Right atrium auricular region (tissue), 2 donors: ENCODE results near the gene GLB1L3. TPM values are rescaled to one million over a fixed set of nuclear protein-coding genes. Genes with fewer than 3 reads are reported as not detected.

ENCODE experiments used
- DNase-seq: peaks from one replicate; pipeline ENCODE4 v3.0.0-alpha.2; 2019; ENCODE audit warnings: low spot score
- H3K27ac ChIP-seq, 2 donors: fragments of 200-600 bp; sonication (generic); 1 replicate in 1 of 2; 2 replicates in 1 of 2; pipeline ENCODE4 v1.5.1; 2016 to 2019
- H3K27me3 ChIP-seq, 2 donors: fragments of 200-600 bp; sonication (generic); one replicate each; pipeline versions ENCODE4 v1.5.1 to v1.6.0; 2017 to 2019
- H3K36me3 ChIP-seq: fragments of 200-600 bp; sonication (generic); one replicate; pipeline ENCODE4 v1.5.1; 2016
- H3K4me1 ChIP-seq, 2 donors: fragments of 200-600 bp; sonication (generic); one replicate each; pipeline versions ENCODE4 v1.5.1 to v1.6.0; 2017 to 2019
- H3K4me3 ChIP-seq, 2 donors: fragments of 200-600 bp; sonication (generic); 1 replicate in 1 of 2; 2 replicates in 1 of 2; pipeline ENCODE4 v1.5.1; 2017 to 2019; ENCODE audit warnings: mild to moderate bottlenecking in 1 of 2, moderate library complexity in 1 of 2
- H3K9me3 ChIP-seq, 2 donors: fragments of 200-600 bp; sonication (generic); one replicate each; pipeline ENCODE4 v1.5.1; 2019
- total RNA-seq, 2 donors: library from RNA; depleted of rRNA; stranded (reverse); fragments of >200 nt; gene quantifications; one replicate each; pipeline ENCODE4 v1.1.0, GENCODE V29; 2016
- TF ChIP-seq, protein P1 (sequence below), 2 donors: fragments of 200-600 bp; sonication (generic); IDR thresholded peaks; one replicate each; pipeline ENCODE4 v1.5.1; 2019; ENCODE audit warnings: antibody characterized with exemption in 2 of 2

GLB1L3 gene
- not detected for total RNA-seq

DNA sequence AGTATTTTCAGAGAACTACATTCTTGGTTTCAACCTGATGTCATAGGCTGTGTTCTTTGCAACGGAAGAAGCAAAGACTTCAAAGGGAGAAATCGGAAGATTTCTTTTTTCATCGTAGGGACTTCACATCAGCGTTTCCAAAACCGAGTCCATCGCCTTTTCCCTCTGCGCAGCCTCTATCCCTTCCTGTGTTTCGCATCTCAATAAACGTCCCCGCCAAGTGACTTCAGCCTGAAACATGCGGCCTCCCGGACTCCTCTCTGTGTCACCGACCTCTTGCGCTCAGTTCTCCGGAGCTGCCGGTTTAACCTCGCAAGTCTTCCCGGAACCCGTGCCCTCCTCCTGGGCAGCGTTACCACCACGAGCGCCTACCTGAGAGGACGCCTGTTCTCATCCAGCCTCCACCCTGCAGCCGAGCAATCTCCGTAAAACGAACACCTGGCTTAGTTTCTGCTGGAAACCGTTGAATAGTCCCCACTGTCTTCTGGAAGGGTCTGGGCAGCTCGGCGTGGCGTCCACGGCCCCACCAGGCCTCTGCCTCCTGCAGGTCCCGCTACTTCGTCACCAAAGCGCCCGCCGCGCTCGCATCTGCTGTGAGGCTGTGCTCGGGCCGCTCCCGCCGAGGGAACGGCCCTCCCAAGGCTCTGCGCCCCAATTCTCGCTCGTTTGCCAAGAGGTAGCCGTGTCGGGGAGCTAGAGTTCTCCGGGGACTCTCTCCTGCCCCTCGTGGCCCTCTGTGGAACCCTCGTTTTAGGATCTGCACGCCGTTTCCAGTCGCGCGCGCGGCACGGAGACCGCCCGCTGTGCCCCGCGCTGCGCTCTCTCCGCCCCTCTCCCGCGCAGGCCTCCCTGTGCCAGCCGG lies at the start of gene GLB1L3:
Gene GLB1L3, plus strand, starts transcription at position 846 of the 862 bp plus-strand sequence. CDS start 362 bp downstream, outside the sequence.
- TF ChIP-seq, protein P1, sequence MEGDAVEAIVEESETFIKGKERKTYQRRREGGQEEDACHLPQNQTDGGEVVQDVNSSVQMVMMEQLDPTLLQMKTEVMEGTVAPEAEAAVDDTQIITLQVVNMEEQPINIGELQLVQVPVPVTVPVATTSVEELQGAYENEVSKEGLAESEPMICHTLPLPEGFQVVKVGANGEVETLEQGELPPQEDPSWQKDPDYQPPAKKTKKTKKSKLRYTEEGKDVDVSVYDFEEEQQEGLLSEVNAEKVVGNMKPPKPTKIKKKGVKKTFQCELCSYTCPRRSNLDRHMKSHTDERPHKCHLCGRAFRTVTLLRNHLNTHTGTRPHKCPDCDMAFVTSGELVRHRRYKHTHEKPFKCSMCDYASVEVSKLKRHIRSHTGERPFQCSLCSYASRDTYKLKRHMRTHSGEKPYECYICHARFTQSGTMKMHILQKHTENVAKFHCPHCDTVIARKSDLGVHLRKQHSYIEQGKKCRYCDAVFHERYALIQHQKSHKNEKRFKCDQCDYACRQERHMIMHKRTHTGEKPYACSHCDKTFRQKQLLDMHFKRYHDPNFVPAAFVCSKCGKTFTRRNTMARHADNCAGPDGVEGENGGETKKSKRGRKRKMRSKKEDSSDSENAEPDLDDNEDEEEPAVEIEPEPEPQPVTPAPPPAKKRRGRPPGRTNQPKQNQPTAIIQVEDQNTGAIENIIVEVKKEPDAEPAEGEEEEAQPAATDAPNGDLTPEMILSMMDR (IDR thresholded peaks at IDR 0.05): no peak
- peak within 1 kb of the TSS; percentile 15 to 42 for H3K4me3 ChIP-seq
- H3K4me1 ChIP-seq: peaks cover 0 to 22% of the 10 kb centered on the region in 2 donors
- no peak within 1 kb of the TSS for H3K27ac ChIP-seq
- H3K36me3 ChIP-seq: no peaks in the 10 kb centered on the region
- peaks cover 33 to 44% of the 10 kb centered on the region in 2 donors for H3K27me3 ChIP-seq
- DNase-seq: no peak
- H3K9me3 ChIP-seq: no peaks in the 10 kb centered on the region

DNA sequence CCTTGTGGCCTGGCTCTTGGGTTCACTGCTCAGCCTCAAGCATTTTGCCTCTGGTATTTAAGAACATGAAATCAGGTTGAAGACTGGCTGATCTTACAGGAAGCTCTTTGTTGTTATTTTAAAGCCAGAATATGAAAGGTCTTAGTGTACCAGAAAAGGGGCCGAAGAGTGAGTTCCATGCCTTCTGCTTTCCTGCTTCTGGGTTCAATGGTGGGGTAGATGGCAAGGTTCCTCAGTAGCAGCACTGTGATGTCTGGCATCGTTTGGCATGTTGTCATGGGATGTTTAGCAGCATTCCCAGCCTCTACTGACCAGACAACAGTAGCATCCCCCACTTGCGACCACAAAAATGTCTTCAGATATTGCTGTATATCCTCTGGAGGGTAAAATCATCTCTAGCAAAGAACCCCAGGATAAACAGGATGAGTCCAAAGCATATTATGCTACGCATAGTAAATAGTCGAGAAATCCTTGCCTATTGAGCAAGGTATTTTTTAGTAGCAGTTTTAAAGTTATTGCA lies 49.3 kb upstream of the GLB1L3 start:
- no peak for DNase-seq
- Histone ChIP-seq H3K36me3 (no peaks in the 10 kb centered on the region), H3K9me3 (no peaks in the 10 kb centered on the region), H3K27me3 (no peaks in the 10 kb centered on the region), H3K4me3 (no peak overlapping the region), H3K4me1 (peaks cover 0 to 61% of the 10 kb centered on the region in 2 donors), H3K27ac (no peak overlapping the region)
- TF ChIP-seq, protein P1 (IDR thresholded peaks at IDR 0.05): no peak

- Histone ChIP-seq H3K36me3 (no peaks in the 10 kb centered on the region), H3K4me3 (no peak overlapping the region), H3K9me3 (no peaks in the 10 kb centered on the region), H3K27ac (no peak overlapping the region), H3K27me3 (no peaks in the 10 kb centered on the region), H3K4me1 (peaks cover 0 to 65% of the 10 kb centered on the region in 2 donors)
- no peak for DNase-seq
- TF ChIP-seq, protein P1 (IDR thresholded peaks at IDR 0.05): no peak
These were observed 47.6 kb upstream of the GLB1L3 start for GRCh38 chr11:134228625-134229024.

- H3K4me1 ChIP-seq: peaks cover 0 to 71% of the 10 kb centered on the region in 2 donors
These were observed 46.9 kb upstream of the GLB1L3 start for GRCh38 chr11:134229126-134229790.

DNA sequence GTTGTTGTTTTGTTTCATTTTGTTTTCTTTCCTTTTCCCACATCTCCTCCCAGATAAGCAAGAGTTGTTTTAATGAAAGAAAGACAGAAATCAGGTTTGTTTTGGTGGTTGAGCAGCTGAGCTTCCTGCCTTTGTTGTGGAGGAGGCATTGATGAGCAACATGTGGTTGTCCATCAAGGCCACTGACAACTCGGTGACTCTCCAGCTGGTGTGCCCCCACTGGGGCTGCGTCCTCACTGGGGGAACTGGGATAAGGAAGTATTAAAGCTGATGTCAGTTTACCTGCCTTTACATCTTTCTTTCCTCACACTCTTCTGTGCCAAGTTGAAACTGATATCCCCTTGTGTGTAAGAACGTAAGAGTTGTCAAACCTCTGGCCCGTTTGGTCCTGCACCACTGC lies 45.8 kb upstream of the GLB1L3 start:
- Histone ChIP-seq H3K9me3 (no peaks in the 10 kb centered on the region), H3K27ac (no peak overlapping the region), H3K36me3 (peaks cover 6% of the 10 kb centered on the region), H3K27me3 (no peaks in the 10 kb centered on the region), H3K4me3 (no peak overlapping the region), H3K4me1 (peaks cover 0 to 72% of the 10 kb centered on the region in 2 donors)
- TF ChIP-seq, protein P1 (IDR thresholded peaks at IDR 0.05): no peak
- DNase-seq: no peak

More at GRCh38 chr11:134229126-134229790, 46.9 kb upstream of the GLB1L3 start:
- H3K36me3 ChIP-seq: no peaks in the 10 kb centered on the region
- no peak overlapping the region for H3K27ac ChIP-seq
- DNase-seq: no peak
- H3K4me3 ChIP-seq: no peak overlapping the region
- TF ChIP-seq, protein P1 (IDR thresholded peaks at IDR 0.05): no peak
- H3K27me3 ChIP-seq: no peaks in the 10 kb centered on the region
- no peaks in the 10 kb centered on the region for H3K9me3 ChIP-seq
